WTC11 (cell line): ENCODE data around the gene EEF1AKMT3.

Experiments used
- NFYB ChIP-seq: sonication (generic); formaldehyde crosslinking; conservative IDR thresholded peaks from 2 replicates; pipeline ENCODE4 v1.8.0; 2022; ENCODE audit warnings: low read depth, missing genetic modification reagents
- SP1 ChIP-seq: sonication (generic); formaldehyde crosslinking; conservative IDR thresholded peaks from 2 replicates; pipeline ENCODE4 v1.8.1; 2022; ENCODE audit warnings: missing genetic modification reagents

- no peak for TF ChIP-seq NFYB (CRISPR knock-in tag)
- TF ChIP-seq SP1, result no peak
These were observed 38.5 kb upstream of the EEF1AKMT3 start for GRCh38 chr12:57733928-57734327.
